OCI-LY7 (cell line): Measurements from ENCODE around the gene TBC1D10A. TPM values are rescaled to one million over a fixed set of nuclear protein-coding genes. Genes with fewer than 3 reads are reported as not detected.

Experiments used
- BruUV-seq: library from RNA; stranded (reverse); fragments of 400-500 nt; replicated peaks from 2 replicates; lab custom pipeline; 2021; lab: Mats Ljungman, UMichigan
- CTCF ChIA-PET: fragments of 300-600 bp; sonication (Branson Sonifier 250); formaldehyde crosslinking; loops from one replicate; lab custom pipeline; 2022; ENCODE audit warnings: antibody characterized with exemption; ENCODE audit not compliant: unreplicated experiment; lab: Charles Lee
- POLR2A ChIA-PET: fragments of 300-600 bp; sonication (Branson Sonifier 250); formaldehyde crosslinking; loops from one replicate; lab custom pipeline; 2022; ENCODE audit warnings: antibody characterized with exemption; lab: Charles Lee
- DNase-seq: peaks from one replicate; pipeline ENCODE4 v3.0.0-alpha.2; 2015; ENCODE audit warnings: low spot score
- H2AFZ ChIP-seq: fragments of 200-600 bp; sonication (generic), shearing (Covaris generic); 2 replicates; pipeline ENCODE4 v1.6.1; 2014; ENCODE audit warnings: mild to moderate bottlenecking, antibody characterized with exemption, low read length, moderate library complexity
- H3K27ac ChIP-seq: fragments of 200-600 bp; sonication (generic); 2 replicates; pipeline ENCODE4 v1.5.1; 2014; ENCODE audit warnings: mixed run types, low read depth, mild to moderate bottlenecking, moderate library complexity, low read length, inconsistent platforms; ENCODE audit not compliant: poor library complexity, severe bottlenecking
- H3K36me3 ChIP-seq: fragments of 200-600 bp; sonication (generic); 2 replicates; pipeline ENCODE4 v1.6.1; 2014; ENCODE audit warnings: mild to moderate bottlenecking, antibody characterized with exemption, low read length, moderate library complexity, mixed read lengths; ENCODE audit not compliant: insufficient read depth
- H3K4me1 ChIP-seq: fragments of 200-600 bp; sonication (generic); 2 replicates; pipeline ENCODE4 v1.5.1; 2014; ENCODE audit warnings: mild to moderate bottlenecking, low read length; ENCODE audit not compliant: insufficient read depth, poor library complexity, severe bottlenecking
- H3K4me2 ChIP-seq: fragments of 200-600 bp; sonication (generic); 2 replicates; pipeline ENCODE4 v1.6.1; 2014; ENCODE audit warnings: mild to moderate bottlenecking, low read length
- H3K4me3 ChIP-seq: fragments of 200-600 bp; sonication (generic); 2 replicates; pipeline ENCODE4 v1.5.1; 2014; ENCODE audit warnings: mild to moderate bottlenecking, low read depth, low read length; ENCODE audit not compliant: poor library complexity, severe bottlenecking
- H3K79me2 ChIP-seq: fragments of 200-600 bp; sonication (generic); 2 replicates; pipeline ENCODE4 v1.6.1; 2016; ENCODE audit warnings: low read depth, mild to moderate bottlenecking, low read length, moderate library complexity, mixed read lengths; ENCODE audit not compliant: insufficient read depth
- H3K9me2 ChIP-seq: fragments of 200-600 bp; sonication (generic); 2 replicates; pipeline ENCODE4 v1.6.1; 2016; ENCODE audit warnings: mild to moderate bottlenecking, low read length, mixed read lengths; ENCODE audit not compliant: insufficient read depth
- H3K9me3 ChIP-seq: fragments of 200-600 bp; sonication (generic); 2 replicates; pipeline ENCODE4 v1.6.1; 2014; ENCODE audit warnings: mild to moderate bottlenecking, mixed run types, low read length, mixed read lengths
- H4K20me1 ChIP-seq: fragments of 200-600 bp; sonication (generic); 2 replicates; pipeline ENCODE4 v1.6.1; 2014; ENCODE audit warnings: mild to moderate bottlenecking, antibody characterized with exemption, low read length, moderate library complexity, mixed read lengths; ENCODE audit not compliant: insufficient read depth
- CTCF ChIP-seq: fragments of 200-600 bp; sonication (generic); conservative IDR thresholded peaks from 2 replicates; pipeline ENCODE4 v1.5.1; 2014; ENCODE audit warnings: mild to moderate bottlenecking, antibody characterized with exemption, low read length, moderate library complexity, mixed read lengths
- EZH2phosphoT487 ChIP-seq: fragments of 200-600 bp; sonication (generic); IDR thresholded peaks from 2 replicates; pipeline ENCODE4 v1.6.1; 2018; ENCODE audit warnings: low read depth, borderline replicate concordance, mild to moderate bottlenecking, mixed run types, antibody characterized with exemption, low read length, moderate library complexity, mixed read lengths
- intact Hi-C: fragments of 100-400 bp; cut with micrococcal nuclease; formaldehyde crosslinking; loops from one replicate; pipeline ENCODE4 v1.10.0; 2022; ENCODE audit not compliant: unreplicated experiment
- total RNA-seq, 2 experiments: library from RNA; depleted of rRNA in 1 of 2; stranded (reverse); fragments of >200 nt in 1 of 2; shearing (Covaris generic) in 1 of 2; gene quantifications; 2 replicates each; pipeline ENCODE4 v1.2.3, GENCODE V29; 2014 to 2022

Gene TBC1D10A
- total RNA-seq, 2 experiments from 2014 or later: 15.1 to 16.2 TPM

GRCh38 chr22:30270832-30271231, 55.9 kb downstream of the TBC1D10A start:
- Histone ChIP-seq H3K36me3 (no peaks in the 10 kb centered on the region; the same call in 1 of the 2 replicates), H3K9me3 (no peaks in the 10 kb centered on the region), H3K79me2 (no peaks in the 10 kb centered on the region; the same call in 1 of the 2 replicates), H4K20me1 (no peaks in the 10 kb centered on the region), H2AFZ (no peak overlapping the region), H3K27ac (no peak overlapping the region), H3K4me3 (no peak overlapping the region), H3K9me2 (no peaks in the 10 kb centered on the region), H3K4me1 (peaks cover 16% of the 10 kb centered on the region), H3K4me2 (no peak overlapping the region)
- intact Hi-C loops: no loop called here
- no peak for TF ChIP-seq EZH2phosphoT487
- no TSS peak for BruUV-seq
- DNase-seq: no peak
- ChIA-PET CTCF (no interaction called here), POLR2A (no interaction called here)

- TF ChIP-seq CTCF (no peak), EZH2phosphoT487 (no peak)
- POLR2A ChIA-PET: interaction anchor here (1.8 kb wide), 1 partner anchor 14 kb away, joined by 5 read pairs; no protein-coding TSS in a partner anchor
Measured at GRCh38 chr22:30268331-30268730, 58.4 kb downstream of the TBC1D10A start.

DNA sequence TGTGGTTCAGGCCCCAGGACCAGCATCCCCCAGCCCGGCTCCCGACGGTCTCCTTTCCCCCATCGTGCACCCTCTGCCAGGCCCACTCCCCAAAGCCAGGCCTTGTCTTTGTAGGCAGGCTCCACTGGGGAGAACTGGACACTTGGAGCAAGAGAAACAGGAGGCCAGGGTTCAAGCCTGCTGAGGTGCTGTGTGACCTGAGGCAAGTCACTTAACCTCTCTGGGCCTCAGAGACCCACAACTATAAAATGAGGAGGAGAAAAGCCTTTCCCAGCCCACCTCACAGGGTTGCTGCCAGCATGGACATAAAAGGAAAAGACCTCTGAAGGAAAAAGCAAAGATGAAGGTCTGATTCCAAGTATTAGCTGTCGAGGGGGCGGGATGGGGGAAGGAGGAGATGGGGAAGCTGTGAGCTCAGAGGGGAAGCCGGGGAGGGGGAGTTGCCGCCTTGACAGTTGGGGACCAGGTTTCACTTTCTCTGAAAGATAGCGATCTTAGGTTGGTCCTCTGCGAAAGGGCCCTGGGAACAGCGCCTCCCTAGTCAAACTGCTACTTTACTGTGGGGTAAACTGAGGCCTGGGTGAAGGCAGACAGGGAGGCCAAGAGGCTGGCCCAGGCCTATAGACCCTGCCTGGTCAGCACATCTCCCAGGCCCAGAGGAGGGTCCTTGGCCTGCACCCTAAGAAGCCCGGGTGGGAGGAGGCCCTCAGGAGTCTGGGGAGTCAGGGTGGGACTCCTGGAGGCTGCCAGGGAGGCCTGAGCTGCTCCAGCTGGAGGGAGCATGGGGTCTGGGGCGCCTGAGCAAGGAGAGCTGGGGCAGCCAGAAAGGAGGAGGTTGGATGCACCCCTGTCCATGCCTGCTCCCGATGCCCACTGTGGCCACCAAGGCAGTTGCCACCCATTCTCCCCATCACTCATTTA, 59.1 kb downstream of the TBC1D10A start:
- H3K79me2 ChIP-seq: no peaks in the 10 kb centered on the region; the same call in 1 of the 2 replicates
- BruUV-seq: no TSS peak
- intact Hi-C loops: no loop called here
- no peaks in the 10 kb centered on the region for H4K20me1 ChIP-seq
- no peak overlapping the region for H3K27ac ChIP-seq
- H3K9me2 ChIP-seq: no peaks in the 10 kb centered on the region
- ChIA-PET POLR2A (interaction anchor here (1.8 kb wide), 1 partner anchor 15 kb away, joined by 5 read pairs; no protein-coding TSS in a partner anchor), CTCF (no interaction called here)
- H3K4me2 ChIP-seq: peak overlapping the region; percentile 89
- H3K36me3 ChIP-seq: no peaks in the 10 kb centered on the region; the same call in 1 of the 2 replicates
- TF ChIP-seq CTCF (no peak), EZH2phosphoT487 (no peak)
- H3K4me3 ChIP-seq: peak overlapping the region; percentile 75
- no peak for DNase-seq
- peaks cover 20% of the 10 kb centered on the region for H3K4me1 ChIP-seq
- H2AFZ ChIP-seq: no peak overlapping the region
- H3K9me3 ChIP-seq: no peaks in the 10 kb centered on the region

More at GRCh38 chr22:30268331-30268730, 58.4 kb downstream of the TBC1D10A start:
- no peak for DNase-seq
- Histone ChIP-seq H3K27ac (no peak overlapping the region), H3K4me1 (peaks cover 15% of the 10 kb centered on the region), H3K36me3 (no peaks in the 10 kb centered on the region; the same call in 1 of the 2 replicates), H2AFZ (no peak overlapping the region), H3K79me2 (no peaks in the 10 kb centered on the region; the same call in 1 of the 2 replicates), H4K20me1 (no peaks in the 10 kb centered on the region), H3K4me3 (no peak overlapping the region), H3K9me3 (no peaks in the 10 kb centered on the region), H3K9me2 (no peaks in the 10 kb centered on the region), H3K4me2 (no peak overlapping the region)
- CTCF ChIA-PET: no interaction called here
- intact Hi-C loops: no loop called here
- no TSS peak for BruUV-seq
